PC-9 (cell line): ENCODE results near the gene SLC35D2. TPM values are rescaled to one million over a fixed set of nuclear protein-coding genes. Genes with fewer than 3 reads are reported as not detected.

ENCODE experiments used
- BruUV-seq: library from RNA; stranded (reverse); fragments of 400-500 nt; replicated peaks from 2 replicates; lab custom pipeline; 2021; lab: Mats Ljungman, UMichigan
- CTCF ChIA-PET: fragments of 300-600 bp; sonication (Branson Sonifier 250); formaldehyde crosslinking; loops from one replicate; lab custom pipeline; 2022; ENCODE audit warnings: antibody characterized with exemption; lab: Charles Lee
- POLR2A ChIA-PET: fragments of 300-600 bp; sonication (Branson Sonifier 250); formaldehyde crosslinking; loops from one replicate; lab custom pipeline; 2022; ENCODE audit warnings: antibody characterized with exemption; ENCODE audit not compliant: unreplicated experiment; lab: Charles Lee
- DNase-seq, 2 experiments: peaks; one replicate each; pipeline versions ENCODE4 v3.0.0 to v3.0.0-alpha.2; 2015 to 2022; ENCODE audit warnings: mixed read lengths in 1 of 2
- H2AFZ ChIP-seq: fragments of 200-600 bp; sonication (generic); 2 replicates; pipeline ENCODE4 v1.8.1; 2017; ENCODE audit warnings: antibody characterized with exemption
- H3F3A ChIP-seq: fragments of 200-600 bp; sonication (generic); 2 replicates; pipeline ENCODE4 v1.8.1; 2017; ENCODE audit warnings: antibody characterized with exemption, mild to moderate bottlenecking, low read depth; ENCODE audit not compliant: insufficient read depth
- H3K27ac ChIP-seq: fragments of 200-600 bp; sonication (generic); 2 replicates; pipeline ENCODE4 v1.6.1; 2016; ENCODE audit warnings: mixed run types
- H3K27me3 ChIP-seq: fragments of 200-600 bp; sonication (generic); 2 replicates; pipeline ENCODE4 v1.6.1; 2016; ENCODE audit warnings: low read depth, mixed run types; ENCODE audit not compliant: insufficient read depth
- H3K36me3 ChIP-seq: fragments of 200-600 bp; sonication (generic); 2 replicates; pipeline ENCODE4 v1.6.1; 2016; ENCODE audit warnings: low read depth, mixed run types
- H3K4me1 ChIP-seq: fragments of 200-600 bp; sonication (generic); replicated peaks from 2 replicates; pipeline ENCODE4 v1.6.1; 2016; ENCODE audit warnings: mixed run types; ENCODE audit not compliant: insufficient read depth
- H3K4me2 ChIP-seq: fragments of 200-600 bp; sonication (generic); 2 replicates; pipeline ENCODE4 v1.6.1; 2017; ENCODE audit warnings: mixed run types
- H3K4me3 ChIP-seq: fragments of 200-600 bp; sonication (generic); 2 replicates; pipeline ENCODE4 v1.6.1; 2016; ENCODE audit warnings: mixed run types
- H3K79me2 ChIP-seq: fragments of 200-600 bp; sonication (generic); 2 replicates; pipeline ENCODE4 v1.6.1; 2017; ENCODE audit warnings: low read depth, mixed run types
- H3K9me2 ChIP-seq: fragments of 200-600 bp; sonication (generic); 2 replicates; pipeline ENCODE4 v1.8.1; 2017; ENCODE audit warnings: mild to moderate bottlenecking; ENCODE audit not compliant: insufficient read depth
- H3K9me3 ChIP-seq: fragments of 200-600 bp; sonication (generic); 2 replicates; pipeline ENCODE4 v1.8.1; 2016; ENCODE audit warnings: low read depth; ENCODE audit not compliant: insufficient read depth
- H4K20me1 ChIP-seq: fragments of 200-600 bp; sonication (generic); 2 replicates; pipeline ENCODE4 v1.8.1; 2017; ENCODE audit not compliant: insufficient read depth
- CTCF ChIP-seq: fragments of 200-600 bp; sonication (generic); conservative IDR thresholded peaks from 2 replicates; pipeline ENCODE4 v1.6.1; 2017; ENCODE audit warnings: mixed run types, antibody characterized with exemption, mild to moderate bottlenecking, moderate library complexity
- EZH2 ChIP-seq: fragments of 200-600 bp; sonication (generic); IDR thresholded peaks from 2 replicates; pipeline ENCODE4 v1.8.0; 2017; ENCODE audit warnings: antibody characterized with exemption, low read depth
- intact Hi-C: fragments of 100-400 bp; cut with micrococcal nuclease; formaldehyde crosslinking; loops from one replicate; pipeline ENCODE4 v1.10.0; 2022; ENCODE audit not compliant: unreplicated experiment
- total RNA-seq: library from RNA; stranded (reverse); gene quantifications from 2 replicates; pipeline ENCODE4 v1.2.3, GENCODE V29; 2021

SLC35D2 gene
- total RNA-seq, 1 experiment from 2014 or later, result 27.6 TPM

GRCh38 chr9:96413302-96414221, 30.1 kb upstream of the SLC35D2 start:
- intact Hi-C loops, result loop anchor here (10.0 kb wide), 1 partner anchor 241 kb away; the partner anchor contains the start of gene PRXL2C

GRCh38 chr9:96412174-96412913, 28.8 kb upstream of the SLC35D2 start:
- H3K4me3 ChIP-seq, result no peak overlapping the region
- no peaks in the 10 kb centered on the region; the same call in 1 of the 2 replicates for H4K20me1 ChIP-seq
- H3K79me2 ChIP-seq, result peaks cover 81% of the 10 kb centered on the region
- no peaks in the 10 kb centered on the region for H3K36me3 ChIP-seq
- no peak overlapping the region for H3K27ac ChIP-seq
- no peak for DNase-seq
- H3K4me2 ChIP-seq, result no peak overlapping the region
- no peaks in the 10 kb centered on the region for H3K9me2 ChIP-seq
- peaks cover 8% of the 10 kb centered on the region; the same call in 1 of the 2 replicates for H3K4me1 ChIP-seq
- peaks cover 20% of the 10 kb centered on the region; the same call in 1 of the 2 replicates for H3F3A ChIP-seq
- ChIA-PET CTCF (no interaction called here), POLR2A (interaction anchor here (0.7 kb wide), 1 partner anchor 37 kb away, joined by 3 read pairs; the partner anchor contains the start of gene HABP4)
- TF ChIP-seq CTCF, result no peak
- no peak for TF ChIP-seq EZH2
- no peaks in the 10 kb centered on the region for H3K27me3 ChIP-seq
- BruUV-seq, result no TSS peak
- no peak overlapping the region for H2AFZ ChIP-seq
- intact Hi-C loops, result loop anchor here (10.0 kb wide), 1 partner anchor 242 kb away; the partner anchor contains the start of gene PRXL2C
- no peaks in the 10 kb centered on the region for H3K9me3 ChIP-seq

More at GRCh38 chr9:96413302-96414221, 30.1 kb upstream of the SLC35D2 start:
- TF ChIP-seq EZH2, result no peak
- no peak for TF ChIP-seq CTCF
- no peak for DNase-seq
- Histone ChIP-seq H3K9me2 (no peaks in the 10 kb centered on the region), H3K4me3 (no peak overlapping the region), H2AFZ (no peak overlapping the region), H4K20me1 (no peaks in the 10 kb centered on the region; the same call in 1 of the 2 replicates), H3K27me3 (no peaks in the 10 kb centered on the region), H3K79me2 (peaks cover 77% of the 10 kb centered on the region), H3K4me2 (no peak overlapping the region), H3F3A (peaks cover 26% of the 10 kb centered on the region; the same call in 1 of the 2 replicates), H3K36me3 (no peaks in the 10 kb centered on the region), H3K27ac (no peak overlapping the region), H3K4me1 (peaks cover 8% of the 10 kb centered on the region; the same call in 1 of the 2 replicates), H3K9me3 (no peaks in the 10 kb centered on the region)
- BruUV-seq, result no TSS peak
- CTCF ChIA-PET, result no interaction called here
- POLR2A ChIA-PET, result no interaction called here
